AG04450 (cell line): Measurements from ENCODE around the gene OSBPL3. TPM values are rescaled to one million over a fixed set of nuclear protein-coding genes. Genes with fewer than 3 reads are reported as not detected.
A peak's percentile ranks its signal among the peaks of the same experiment; 100 is the strongest.

ENCODE experiments used
- CTCF ChIA-PET: fragments of 300-600, 350-600 bp; formaldehyde crosslinking; extraction: SDS; loops from one replicate; lab custom pipeline; 2022; ENCODE audit warnings: antibody characterized with exemption, inconsistent platforms; lab: Charles Lee
- POLR2A ChIA-PET: fragments of 350-600 bp; formaldehyde crosslinking; extraction: SDS; loops from one replicate; lab custom pipeline; 2021; ENCODE audit warnings: antibody characterized with exemption, inconsistent platforms; lab: Yijun Ruan, JAX
- DNase-seq: peaks from one replicate; pipeline ENCODE4 v3.0.0-alpha.2; 2011; ENCODE audit warnings: low read depth, low spot score
- H3K27ac ChIP-seq: one replicate; pipeline ENCODE4 v1.5.1; 2012; ENCODE audit warnings: low read depth, low read length, control low read depth
- H3K27me3 ChIP-seq: one replicate; pipeline ENCODE4 v1.6.0; 2012; ENCODE audit warnings: low read length; ENCODE audit not compliant: control insufficient read depth, insufficient read depth
- H3K4me3 ChIP-seq: 2 replicates; pipeline ENCODE4 v1.5.1; 2011; ENCODE audit warnings: mild to moderate bottlenecking, low read depth, low read length, control low read depth
- H3K9me3 ChIP-seq: 2 replicates; pipeline ENCODE4 v1.5.1; 2012; ENCODE audit warnings: low read length; ENCODE audit not compliant: control insufficient read depth, insufficient read depth
- polyA plus RNA-seq: library from polyadenylated mRNA; depleted of rRNA; stranded (reverse); fragments of >200 nt; gene quantifications from 2 replicates; pipeline ENCODE4 v1.2.3, GENCODE V29; 2011
- TF ChIP-seq, protein P1 (sequence below): IDR thresholded peaks from 2 replicates; pipeline ENCODE4 v1.5.1; 2011; ENCODE audit warnings: low read depth, low read length, control low read depth, inconsistent platforms

The OSBPL3 gene
- polyA plus RNA-seq, 1 experiment: 37.8 TPM

DNA sequence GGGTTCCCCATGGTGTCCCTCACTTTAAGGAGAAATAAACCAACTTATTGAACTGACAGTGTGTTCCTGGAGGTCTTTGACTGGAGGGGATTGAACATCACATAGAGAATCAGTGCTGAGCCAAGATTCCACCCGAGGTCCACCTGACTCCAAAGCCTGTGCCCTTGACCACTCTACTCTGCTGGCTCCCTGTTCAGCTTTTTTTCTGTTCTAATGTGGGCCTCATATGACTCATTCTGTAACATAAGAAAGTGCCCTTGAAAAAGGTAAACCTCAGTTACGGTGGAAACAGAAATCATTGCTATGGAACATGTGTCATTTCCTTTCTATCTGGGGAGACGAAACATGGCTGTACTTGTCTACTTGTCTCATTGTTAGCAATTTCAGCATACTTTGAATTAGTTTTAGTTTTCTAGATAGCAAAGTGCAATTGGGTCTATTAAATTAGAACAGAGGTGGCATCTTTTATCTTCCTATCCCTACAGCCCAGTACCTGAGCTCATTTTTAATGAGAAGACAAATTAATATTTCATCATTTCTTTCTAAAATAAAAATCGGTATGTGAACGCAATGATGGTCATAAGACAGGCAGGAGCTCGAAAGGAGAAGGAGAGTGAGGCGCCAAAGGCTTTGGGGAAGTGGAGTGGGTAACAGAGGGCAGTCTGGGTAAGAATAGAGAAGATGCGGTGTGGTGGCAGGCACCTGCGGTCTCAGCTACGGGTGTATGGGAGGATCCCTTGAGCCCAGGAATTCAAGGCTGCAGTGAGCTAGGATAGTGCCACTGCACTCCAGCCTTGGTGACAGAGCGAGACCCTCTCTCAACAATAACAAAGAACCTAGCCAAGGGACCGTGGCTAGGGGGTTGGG is 224.2 kb downstream of the OSBPL3 start:
- Histone ChIP-seq H3K27me3 (no peaks in the 10 kb centered on the region), H3K27ac (peak overlapping the region; percentile 90), H3K4me3 (peak overlapping the region; percentile 78), H3K9me3 (no peaks in the 10 kb centered on the region; the same call in 1 of the 2 replicates)
- DNase-seq: peak; percentile 21
- TF ChIP-seq, protein P1, sequence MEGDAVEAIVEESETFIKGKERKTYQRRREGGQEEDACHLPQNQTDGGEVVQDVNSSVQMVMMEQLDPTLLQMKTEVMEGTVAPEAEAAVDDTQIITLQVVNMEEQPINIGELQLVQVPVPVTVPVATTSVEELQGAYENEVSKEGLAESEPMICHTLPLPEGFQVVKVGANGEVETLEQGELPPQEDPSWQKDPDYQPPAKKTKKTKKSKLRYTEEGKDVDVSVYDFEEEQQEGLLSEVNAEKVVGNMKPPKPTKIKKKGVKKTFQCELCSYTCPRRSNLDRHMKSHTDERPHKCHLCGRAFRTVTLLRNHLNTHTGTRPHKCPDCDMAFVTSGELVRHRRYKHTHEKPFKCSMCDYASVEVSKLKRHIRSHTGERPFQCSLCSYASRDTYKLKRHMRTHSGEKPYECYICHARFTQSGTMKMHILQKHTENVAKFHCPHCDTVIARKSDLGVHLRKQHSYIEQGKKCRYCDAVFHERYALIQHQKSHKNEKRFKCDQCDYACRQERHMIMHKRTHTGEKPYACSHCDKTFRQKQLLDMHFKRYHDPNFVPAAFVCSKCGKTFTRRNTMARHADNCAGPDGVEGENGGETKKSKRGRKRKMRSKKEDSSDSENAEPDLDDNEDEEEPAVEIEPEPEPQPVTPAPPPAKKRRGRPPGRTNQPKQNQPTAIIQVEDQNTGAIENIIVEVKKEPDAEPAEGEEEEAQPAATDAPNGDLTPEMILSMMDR: no peak
- ChIA-PET POLR2A (interaction anchor here (1.1 to 1.4 kb wide), 2 partner anchors 29 to 33 kb away, joined by 4 read pairs; no protein-coding TSS in a partner anchor), CTCF (interaction anchor here (0.9 to 4.0 kb wide), 5 partner anchors 13 to 342 kb away, joined by 3 to 19 read pairs (median 10); no protein-coding TSS in a partner anchor)

DNA sequence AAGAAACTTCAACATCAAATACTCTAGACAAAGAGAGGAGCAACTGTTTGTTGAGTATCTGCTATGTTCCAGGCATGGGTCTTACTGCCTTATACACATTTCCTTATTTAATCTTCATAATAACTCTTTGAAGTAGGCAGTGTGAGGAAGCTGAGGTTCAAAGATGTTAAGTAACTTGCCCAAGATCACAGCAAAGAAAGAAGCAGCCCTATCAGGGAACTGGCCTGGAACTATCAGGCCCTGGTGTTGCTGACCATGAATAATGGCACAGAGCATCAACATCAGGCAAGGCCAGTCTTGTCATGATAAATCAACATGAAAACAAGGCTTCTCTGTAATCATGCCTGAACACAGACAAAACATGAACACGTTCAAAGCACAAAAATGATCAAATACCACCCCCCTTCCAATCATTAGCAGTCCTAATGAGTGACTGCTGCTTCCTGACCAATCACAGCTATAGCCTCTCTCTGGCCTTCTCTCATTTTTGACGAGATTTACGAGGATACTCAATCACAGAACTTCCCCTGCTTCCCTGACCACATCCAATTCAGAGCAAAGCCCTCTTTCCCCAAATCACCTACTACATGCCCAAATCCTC is 225.0 kb downstream of the OSBPL3 start:
- no peak for DNase-seq
- TF ChIP-seq, protein P1: no peak
- Histone ChIP-seq H3K4me3 (no peak overlapping the region), H3K27ac (peak overlapping the region; percentile 49), H3K27me3 (no peaks in the 10 kb centered on the region), H3K9me3 (no peaks in the 10 kb centered on the region; the same call in 1 of the 2 replicates)
- ChIA-PET POLR2A (no interaction called here), CTCF (interaction anchor here (1.6 to 4.0 kb wide), 4 partner anchors 58 to 343 kb away, joined by 3 to 19 read pairs (median 14); no protein-coding TSS in a partner anchor)

DNA sequence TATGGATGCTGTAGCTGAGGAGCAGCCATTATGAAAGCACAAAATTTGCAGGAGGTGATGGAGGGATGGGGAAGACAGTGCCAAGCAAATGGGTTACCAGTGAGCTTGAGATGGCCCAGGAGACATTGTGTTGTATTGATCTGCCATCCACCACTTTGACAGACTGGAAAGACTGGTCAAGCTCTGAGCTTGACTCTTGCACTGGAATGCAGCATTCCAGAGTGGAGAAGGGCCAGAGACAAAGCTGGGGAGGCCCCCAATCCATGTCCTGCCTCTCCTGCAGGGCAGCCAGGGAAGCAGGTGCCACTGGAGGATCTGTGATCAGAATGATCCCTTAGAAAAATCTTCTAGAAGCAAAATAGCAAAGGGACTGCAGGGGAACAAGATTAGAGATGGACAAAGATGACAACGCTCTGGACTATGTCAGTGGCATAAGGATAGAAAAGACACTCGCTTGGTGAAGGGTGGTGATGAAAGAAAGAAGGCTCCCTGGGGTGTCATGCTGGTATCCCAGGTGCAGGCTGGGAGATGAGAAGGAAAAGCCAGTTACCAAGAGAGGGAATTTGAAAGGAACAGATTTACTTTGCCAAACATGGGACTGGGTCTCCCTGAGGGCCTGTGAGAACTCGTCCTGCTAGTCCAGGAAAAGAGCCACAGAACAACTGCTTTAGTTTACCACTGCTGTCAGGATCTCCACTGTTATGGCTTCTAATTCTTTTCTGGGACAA is 227.7 kb downstream of the OSBPL3 start:
- Histone ChIP-seq H3K27ac (no peak overlapping the region), H3K27me3 (no peaks in the 10 kb centered on the region), H3K4me3 (no peak overlapping the region), H3K9me3 (no peaks in the 10 kb centered on the region; the same call in 1 of the 2 replicates)
- TF ChIP-seq, protein P1: no peak
- CTCF ChIA-PET: interaction anchor here (1.3 to 2.1 kb wide), 2 partner anchors 177 to 346 kb away, joined by 3 to 11 read pairs; no protein-coding TSS in a partner anchor
- POLR2A ChIA-PET: no interaction called here
- DNase-seq: no peak

DNA sequence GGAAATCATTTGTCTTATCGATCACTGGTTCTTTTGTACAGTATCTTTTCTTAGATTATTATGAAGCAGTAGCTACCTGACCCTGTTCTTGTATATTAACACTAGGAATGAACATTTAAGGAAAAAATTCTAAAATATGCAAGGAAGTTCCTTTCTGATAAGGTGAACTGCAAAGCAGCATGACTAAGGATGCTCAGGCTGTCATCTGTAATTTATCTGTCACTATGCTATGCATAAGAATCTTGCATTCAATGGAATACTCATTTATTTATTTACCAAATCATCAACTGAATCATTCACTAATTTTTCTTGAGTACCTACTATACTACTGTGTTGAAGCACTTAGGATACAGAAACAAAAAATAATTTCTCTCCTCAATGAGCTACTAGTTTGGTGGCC is 228.5 kb downstream of the OSBPL3 start:
- Histone ChIP-seq H3K27ac (no peak overlapping the region), H3K4me3 (no peak overlapping the region), H3K9me3 (no peaks in the 10 kb centered on the region), H3K27me3 (no peaks in the 10 kb centered on the region)
- ChIA-PET POLR2A (no interaction called here), CTCF (interaction anchor here (0.6 to 2.1 kb wide), 6 partner anchors 10 to 347 kb away, joined by 3 to 11 read pairs (median 4); no protein-coding TSS in a partner anchor)
- DNase-seq: no peak
- TF ChIP-seq, protein P1: no peak
